Stimulated activated CD8-positive, alpha-beta memory T cell treated with anti-CD3 and anti-CD28 coated beads, Interleukin-7, amount 100 ng/mL, for 1 hour (primary cell): ENCODE measurements around the gene TOMM22.

ENCODE experiments used
- DNase-seq, 2 donors: peaks; one replicate each; pipeline ENCODE4 v3.0.0-alpha.2; 2020; ENCODE audit warnings: low read depth in 2 of 2

Gene TOMM22

GRCh38 chr22:38733724-38734381 is 52.1 kb downstream of the TOMM22 start:
- DNase-seq, result no peak

- no peak for DNase-seq
Measured at GRCh38 chr22:38734421-38735100, 52.8 kb downstream of the TOMM22 start.
